ENCODE results near the gene C1QTNF3. TPM values are rescaled to one million over a fixed set of nuclear protein-coding genes. Genes with fewer than 3 reads are reported as not detected.
"Not testable (repeated sequence)": the region's sequence is repeated elsewhere in the genome, so short reads cannot be mapped to it uniquely, and the experiment has no call there.

Gene C1QTNF3
- total and polyA plus RNA-seq, 2 donors (not counting 1 experiment from before 2014, with no cell fraction given) = 6.6 to 11.9 TPM

- CTCF ChIA-PET; H3K27me3 ChIP-seq (replicated peaks in 1 of 4; ENCODE audit: control extremely low read depth in 1 of 4, control insufficient read depth in 3 of 4, insufficient read depth in 4 of 4, low read length in 3 of 4); H3K9ac ChIP-seq (ENCODE audit: low read length); H3K4me2 ChIP-seq (replicated peaks; ENCODE audit: low read depth, low read length, poor library complexity, severe bottlenecking); H3K4me3 Mint-ChIP-seq; H3K79me2 ChIP-seq (ENCODE audit: control insufficient read depth, insufficient read depth, low read length); ATAC-seq (ENCODE audit: low read depth); intact Hi-C loops (cut with micrococcal nuclease); H4K20me1 ChIP-seq (ENCODE audit: control insufficient read depth, insufficient read depth, low read length, poor library complexity, severe bottlenecking); H3K9me3 Mint-ChIP-seq (ENCODE audit: insufficient read depth); POLR2A ChIA-PET; H3K4me3 ChIP-seq (ENCODE audit: control extremely low read depth in 1 of 5, extremely low read depth in 1 of 5, insufficient read depth in 1 of 5, low read depth in 2 of 5, low read length in 4 of 5); H3K4me1 ChIP-seq (ENCODE audit: control insufficient read depth in 2 of 2, insufficient read depth in 2 of 2, low read length in 2 of 2); H3K27ac ChIP-seq (ENCODE audit: low read length in 2 of 2); DNase-seq; H3K9me3 ChIP-seq (ENCODE audit: control extremely low read depth in 1 of 3, control insufficient read depth in 2 of 3, insufficient read depth in 1 of 3, low read length in 2 of 3); H3K36me3 ChIP-seq (replicated peaks in 1 of 2; ENCODE audit: control extremely low read depth in 1 of 2, control insufficient read depth in 1 of 2, extremely low read depth in 1 of 2, insufficient read depth in 2 of 2, low read length in 1 of 2); H3K27ac Mint-ChIP-seq; H3K4me1 Mint-ChIP-seq; H2AFZ ChIP-seq (ENCODE audit: insufficient read depth, low read depth, low read length, poor library complexity, severe bottlenecking); H3K27me3 Mint-ChIP-seq: not testable (repeated sequence)
- WGBS (ENCODE audit: insufficient coverage) = no CpG with 5 or more reads among the region's 3 CpGs
Measured at GRCh38 chr5:34087728-34088127, 44.7 kb upstream of the C1QTNF3 start.

GRCh38 chr5:34083898-34084297 is 40.9 kb upstream of the C1QTNF3 start:
- H4K20me1 ChIP-seq (ENCODE audit: control insufficient read depth, insufficient read depth, low read length, poor library complexity, severe bottlenecking); POLR2A ChIA-PET; H3K4me1 Mint-ChIP-seq; H3K9me3 Mint-ChIP-seq (ENCODE audit: insufficient read depth); H3K36me3 ChIP-seq (replicated peaks in 1 of 2; ENCODE audit: control extremely low read depth in 1 of 2, control insufficient read depth in 1 of 2, extremely low read depth in 1 of 2, insufficient read depth in 2 of 2, low read length in 1 of 2); intact Hi-C loops (cut with micrococcal nuclease); H3K4me3 Mint-ChIP-seq; H2AFZ ChIP-seq (ENCODE audit: insufficient read depth, low read depth, low read length, poor library complexity, severe bottlenecking); H3K27ac Mint-ChIP-seq; H3K27ac ChIP-seq (ENCODE audit: low read length in 2 of 2); H3K27me3 Mint-ChIP-seq; ATAC-seq (ENCODE audit: low read depth); DNase-seq; H3K4me3 ChIP-seq (ENCODE audit: control extremely low read depth in 1 of 5, extremely low read depth in 1 of 5, insufficient read depth in 1 of 5, low read depth in 2 of 5, low read length in 4 of 5); H3K4me2 ChIP-seq (replicated peaks; ENCODE audit: low read depth, low read length, poor library complexity, severe bottlenecking); H3K79me2 ChIP-seq (ENCODE audit: control insufficient read depth, insufficient read depth, low read length); H3K9ac ChIP-seq (ENCODE audit: low read length); H3K27me3 ChIP-seq (replicated peaks in 1 of 4; ENCODE audit: control extremely low read depth in 1 of 4, control insufficient read depth in 3 of 4, insufficient read depth in 4 of 4, low read length in 3 of 4); H3K9me3 ChIP-seq (ENCODE audit: control extremely low read depth in 1 of 3, control insufficient read depth in 2 of 3, insufficient read depth in 1 of 3, low read length in 2 of 3); CTCF ChIA-PET; H3K4me1 ChIP-seq (ENCODE audit: control insufficient read depth in 2 of 2, insufficient read depth in 2 of 2, low read length in 2 of 2): not testable (repeated sequence)
- WGBS (ENCODE audit: insufficient coverage) = no CpG with 5 or more reads among the region's 4 CpGs

GRCh38 chr5:34079505-34079904 is 36.5 kb upstream of the C1QTNF3 start:
- CTCF ChIA-PET; H3K36me3 ChIP-seq (replicated peaks in 1 of 2; ENCODE audit: control extremely low read depth in 1 of 2, control insufficient read depth in 1 of 2, extremely low read depth in 1 of 2, insufficient read depth in 2 of 2, low read length in 1 of 2); H3K4me2 ChIP-seq (replicated peaks; ENCODE audit: low read depth, low read length, poor library complexity, severe bottlenecking); H2AFZ ChIP-seq (ENCODE audit: insufficient read depth, low read depth, low read length, poor library complexity, severe bottlenecking); H3K4me3 Mint-ChIP-seq; POLR2A ChIA-PET; H3K4me3 ChIP-seq (ENCODE audit: control extremely low read depth in 1 of 5, extremely low read depth in 1 of 5, insufficient read depth in 1 of 5, low read depth in 2 of 5, low read length in 4 of 5); H3K9me3 Mint-ChIP-seq (ENCODE audit: insufficient read depth); H3K4me1 ChIP-seq (ENCODE audit: control insufficient read depth in 2 of 2, insufficient read depth in 2 of 2, low read length in 2 of 2); H3K79me2 ChIP-seq (ENCODE audit: control insufficient read depth, insufficient read depth, low read length); H3K27ac ChIP-seq (ENCODE audit: low read length in 2 of 2); H3K27me3 ChIP-seq (replicated peaks in 1 of 4; ENCODE audit: control extremely low read depth in 1 of 4, control insufficient read depth in 3 of 4, insufficient read depth in 4 of 4, low read length in 3 of 4); H3K27ac Mint-ChIP-seq; H4K20me1 ChIP-seq (ENCODE audit: control insufficient read depth, insufficient read depth, low read length, poor library complexity, severe bottlenecking); DNase-seq; intact Hi-C loops (cut with micrococcal nuclease); ATAC-seq (ENCODE audit: low read depth); H3K27me3 Mint-ChIP-seq; H3K4me1 Mint-ChIP-seq; H3K9ac ChIP-seq (ENCODE audit: low read length); H3K9me3 ChIP-seq (ENCODE audit: control extremely low read depth in 1 of 3, control insufficient read depth in 2 of 3, insufficient read depth in 1 of 3, low read length in 2 of 3): not testable (repeated sequence)
- WGBS (ENCODE audit: insufficient coverage) = no CpG with 5 or more reads among the region's 2 CpGs

GRCh38 chr5:34077636-34078035 is 34.6 kb upstream of the C1QTNF3 start:
- H3K9me3 Mint-ChIP-seq (ENCODE audit: insufficient read depth); H3K79me2 ChIP-seq (ENCODE audit: control insufficient read depth, insufficient read depth, low read length); H2AFZ ChIP-seq (ENCODE audit: insufficient read depth, low read depth, low read length, poor library complexity, severe bottlenecking); intact Hi-C loops (cut with micrococcal nuclease); POLR2A ChIA-PET; H3K9ac ChIP-seq (ENCODE audit: low read length); H3K36me3 ChIP-seq (replicated peaks in 1 of 2; ENCODE audit: control extremely low read depth in 1 of 2, control insufficient read depth in 1 of 2, extremely low read depth in 1 of 2, insufficient read depth in 2 of 2, low read length in 1 of 2); DNase-seq; H3K4me3 ChIP-seq (ENCODE audit: control extremely low read depth in 1 of 5, extremely low read depth in 1 of 5, insufficient read depth in 1 of 5, low read depth in 2 of 5, low read length in 4 of 5); H3K4me1 ChIP-seq (ENCODE audit: control insufficient read depth in 2 of 2, insufficient read depth in 2 of 2, low read length in 2 of 2); H3K27ac ChIP-seq (ENCODE audit: low read length in 2 of 2); H3K9me3 ChIP-seq (ENCODE audit: control extremely low read depth in 1 of 3, control insufficient read depth in 2 of 3, insufficient read depth in 1 of 3, low read length in 2 of 3); ATAC-seq (ENCODE audit: low read depth); H3K27me3 Mint-ChIP-seq; H3K4me2 ChIP-seq (replicated peaks; ENCODE audit: low read depth, low read length, poor library complexity, severe bottlenecking); H3K4me3 Mint-ChIP-seq; CTCF ChIA-PET; H3K27me3 ChIP-seq (replicated peaks in 1 of 4; ENCODE audit: control extremely low read depth in 1 of 4, control insufficient read depth in 3 of 4, insufficient read depth in 4 of 4, low read length in 3 of 4); H4K20me1 ChIP-seq (ENCODE audit: control insufficient read depth, insufficient read depth, low read length, poor library complexity, severe bottlenecking); H3K27ac Mint-ChIP-seq; H3K4me1 Mint-ChIP-seq: not testable (repeated sequence)
- no CpG with 5 or more reads among the region's 2 CpGs for WGBS (ENCODE audit: insufficient coverage)
